ENCODE data around the gene ARSG. TPM values are rescaled to one million over a fixed set of nuclear protein-coding genes. Genes with fewer than 3 reads are reported as not detected.
A peak's percentile ranks its signal among the peaks of the same experiment; 100 is the strongest.

Gene ARSG
- polyA plus RNA-seq, 4 donors, result 3.6 to 6.7 (median 5.1) TPM

DNA sequence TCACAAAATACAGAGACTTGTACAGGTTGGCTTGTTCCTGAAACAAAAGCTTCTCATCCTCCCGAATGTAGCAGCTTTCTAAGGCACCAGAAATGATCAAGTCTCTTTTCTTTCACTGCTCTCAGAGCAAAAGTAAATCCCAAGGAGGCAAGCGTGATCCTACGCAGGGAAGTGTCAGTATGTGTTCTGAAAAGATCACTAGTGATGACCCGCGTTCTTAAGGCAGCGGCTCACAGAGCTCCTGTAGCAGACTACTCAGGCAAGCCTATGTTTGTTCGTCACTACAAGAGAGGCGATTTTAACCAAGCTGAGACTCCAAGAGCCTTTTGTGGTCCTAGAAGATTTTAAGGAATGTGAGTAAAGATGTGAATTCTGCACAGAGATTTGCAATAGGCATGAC, 131.5 kb downstream of the ARSG start:
- DNase-seq (ENCODE audit: low read depth in 4 of 4, low spot score in 3 of 4), result no peak

DNA sequence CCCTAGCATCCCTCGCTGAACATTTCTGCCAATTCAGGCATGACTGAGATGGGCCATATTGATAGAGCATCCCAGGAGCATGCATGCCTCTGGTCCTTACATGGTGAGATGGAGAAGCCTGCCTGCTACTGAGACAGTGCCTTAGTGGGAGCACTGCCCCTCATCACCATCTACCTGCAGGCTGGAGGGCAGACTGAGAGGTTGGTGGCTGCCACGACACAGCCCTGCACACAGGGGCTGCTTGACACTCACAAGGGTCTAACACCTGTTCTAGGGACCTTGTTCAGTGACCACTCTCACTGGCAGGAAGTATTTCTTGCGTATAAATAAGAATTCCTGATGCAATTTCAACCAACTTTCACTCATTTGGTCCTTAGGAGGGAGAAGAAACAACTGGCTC, 132.0 kb downstream of the ARSG start:
- DNase-seq (ENCODE audit: low read depth in 4 of 4, low spot score in 3 of 4), result no peak

GRCh38 chr17:68424203-68424602, 132.9 kb downstream of the ARSG start:
- no peak for DNase-seq (ENCODE audit: low read depth in 4 of 4, low spot score in 3 of 4)

DNA sequence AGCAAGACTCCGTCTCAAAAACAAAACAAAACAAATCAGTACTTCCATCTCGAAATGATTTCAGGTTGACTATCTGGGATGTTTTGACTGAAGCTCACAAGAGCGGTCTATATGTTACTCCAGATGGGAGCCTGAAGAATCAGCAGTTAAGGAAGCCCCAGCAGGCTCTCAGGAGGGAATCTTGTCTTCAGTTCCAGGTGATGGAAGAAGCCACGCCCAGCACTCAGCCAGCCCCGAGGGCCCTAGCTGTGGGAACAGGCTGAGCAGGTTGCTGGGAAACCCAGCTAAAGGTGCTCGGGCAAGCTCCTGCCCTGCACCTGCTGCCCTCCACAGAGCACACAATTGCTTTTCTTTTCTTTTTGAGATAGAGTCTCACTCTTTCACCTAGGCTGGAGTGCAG, 133.6 kb downstream of the ARSG start:
- no peak for DNase-seq (ENCODE audit: low read depth in 4 of 4, low spot score in 3 of 4)

DNA sequence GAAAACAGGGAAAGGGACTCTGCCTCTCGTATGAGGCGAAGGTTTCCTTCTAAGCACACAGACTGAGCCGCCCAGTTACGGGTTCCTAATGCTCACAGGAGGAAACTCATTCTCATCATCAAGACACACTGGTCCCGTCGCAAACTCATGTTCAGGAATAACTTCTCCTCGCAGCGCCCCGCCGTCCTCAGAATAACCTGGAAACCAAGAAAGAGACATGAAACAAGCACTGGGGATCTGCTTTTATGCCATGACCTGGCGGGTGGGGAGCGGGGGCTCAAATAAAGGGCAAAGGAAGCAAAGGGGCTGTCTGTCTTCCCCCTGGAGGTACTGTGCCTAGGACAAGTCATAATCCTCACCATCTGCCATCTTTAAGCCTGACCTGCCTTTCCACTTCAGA, 134.7 kb downstream of the ARSG start:
- DNase-seq (ENCODE audit: low read depth in 4 of 4, low spot score in 3 of 4), result no peak

DNA sequence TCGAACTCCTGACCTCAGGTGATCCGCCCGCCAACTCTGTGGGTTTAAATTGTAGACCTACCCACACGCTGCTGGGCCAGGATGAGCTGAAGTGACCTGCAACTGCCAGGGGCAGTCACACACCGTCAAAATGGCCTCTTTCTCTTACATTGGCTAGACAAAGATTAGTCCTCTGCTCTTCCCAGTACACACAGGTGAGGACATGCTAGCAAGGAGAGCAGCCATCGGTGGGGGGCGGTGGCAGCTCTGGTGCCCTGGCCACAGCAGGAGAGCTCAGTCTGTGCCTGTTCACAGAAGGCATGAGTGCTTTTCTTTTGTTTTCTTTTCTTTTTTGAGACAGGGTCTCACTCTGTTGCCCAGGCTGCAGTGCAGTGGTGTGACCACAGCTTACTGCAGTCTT, 136.3 kb downstream of the ARSG start:
- DNase-seq (ENCODE audit: low read depth in 4 of 4, low spot score in 3 of 4), result no peak

- DNase-seq (ENCODE audit: low read depth in 4 of 4, low spot score in 3 of 4), result no peak
Measured at GRCh38 chr17:68428498-68429172, 137.3 kb downstream of the ARSG start.

DNA sequence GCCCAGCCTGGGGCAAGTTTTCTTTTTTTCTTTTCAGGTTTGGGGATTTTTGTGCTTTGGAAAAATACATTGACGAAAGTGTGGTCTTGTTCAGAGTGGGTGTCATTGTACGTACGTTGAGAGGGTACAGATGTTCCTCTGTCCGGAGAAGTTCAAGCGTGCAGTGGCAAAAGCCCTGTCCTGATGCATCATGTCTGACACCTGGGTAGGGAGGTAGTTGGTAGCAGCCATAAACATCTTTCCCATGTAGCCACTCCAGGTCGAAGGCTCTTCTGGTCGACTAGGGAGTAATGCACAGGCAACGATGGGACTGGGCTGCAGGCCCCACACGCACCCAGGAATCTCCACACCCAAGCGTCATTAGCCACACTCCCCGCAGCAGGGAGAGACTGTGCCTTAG, 138.6 kb downstream of the ARSG start:
- DNase-seq (ENCODE audit: low read depth in 4 of 4, low spot score in 3 of 4), result no peak

DNA sequence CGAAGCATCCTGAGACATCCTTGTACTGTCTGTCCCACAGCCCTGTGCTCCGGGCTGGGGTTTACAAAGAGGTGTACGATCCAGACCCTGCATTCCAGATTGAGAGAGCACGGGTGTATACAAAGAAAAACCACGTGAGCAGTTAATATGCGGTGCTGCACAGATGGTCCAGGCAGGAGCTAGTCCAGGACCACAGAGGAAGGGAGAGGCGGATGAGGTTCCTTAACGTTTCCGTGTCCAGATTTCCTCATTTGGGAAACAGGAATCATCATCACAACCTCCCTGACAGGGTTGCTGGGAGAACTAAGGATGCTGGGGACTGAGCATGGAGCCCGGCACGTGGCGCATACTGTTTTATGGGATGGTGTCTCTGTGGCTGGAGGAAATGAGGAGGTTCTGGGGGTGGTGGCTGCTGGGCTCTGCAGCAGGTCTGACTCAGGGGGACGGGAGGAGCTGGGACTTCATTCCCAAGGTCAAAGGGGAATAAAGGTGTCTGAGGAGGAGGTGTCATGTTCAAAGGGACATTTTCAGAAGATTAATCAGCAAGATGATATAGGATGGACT, 139.8 kb downstream of the ARSG start:
- DNase-seq (ENCODE audit: low read depth in 4 of 4, low spot score in 3 of 4), result no peak

DNA sequence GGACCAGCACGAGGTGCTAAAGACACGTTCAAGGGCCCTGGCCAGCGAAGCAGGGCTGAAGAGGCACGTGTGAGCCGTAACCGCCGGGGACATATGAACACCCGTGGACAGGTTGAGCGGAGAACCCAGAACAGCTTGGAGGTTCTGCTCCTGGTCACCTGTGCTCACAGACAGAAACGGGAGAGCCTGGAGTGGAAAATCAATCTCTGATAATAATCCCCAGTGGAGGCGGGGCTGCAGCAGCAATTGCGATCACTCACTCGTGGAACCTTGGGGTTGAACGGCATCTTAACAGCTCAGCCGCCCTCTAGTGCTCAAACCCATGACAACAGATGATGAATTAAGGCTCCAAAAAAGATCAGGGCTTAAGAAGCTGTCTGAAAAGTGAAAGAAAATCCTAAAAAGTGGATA, 140.4 kb downstream of the ARSG start:
- peak in 1 of 4 donors; percentile 43 for DNase-seq (ENCODE audit: low read depth in 4 of 4, low spot score in 3 of 4)

GRCh38 chr17:68432086-68432864, 141.0 kb downstream of the ARSG start:
- no peak for DNase-seq (ENCODE audit: low read depth in 4 of 4, low spot score in 3 of 4)

- DNase-seq (ENCODE audit: low read depth in 4 of 4, low spot score in 3 of 4), result no peak
Measured at GRCh38 chr17:68433211-68433610, 141.9 kb downstream of the ARSG start.

DNA sequence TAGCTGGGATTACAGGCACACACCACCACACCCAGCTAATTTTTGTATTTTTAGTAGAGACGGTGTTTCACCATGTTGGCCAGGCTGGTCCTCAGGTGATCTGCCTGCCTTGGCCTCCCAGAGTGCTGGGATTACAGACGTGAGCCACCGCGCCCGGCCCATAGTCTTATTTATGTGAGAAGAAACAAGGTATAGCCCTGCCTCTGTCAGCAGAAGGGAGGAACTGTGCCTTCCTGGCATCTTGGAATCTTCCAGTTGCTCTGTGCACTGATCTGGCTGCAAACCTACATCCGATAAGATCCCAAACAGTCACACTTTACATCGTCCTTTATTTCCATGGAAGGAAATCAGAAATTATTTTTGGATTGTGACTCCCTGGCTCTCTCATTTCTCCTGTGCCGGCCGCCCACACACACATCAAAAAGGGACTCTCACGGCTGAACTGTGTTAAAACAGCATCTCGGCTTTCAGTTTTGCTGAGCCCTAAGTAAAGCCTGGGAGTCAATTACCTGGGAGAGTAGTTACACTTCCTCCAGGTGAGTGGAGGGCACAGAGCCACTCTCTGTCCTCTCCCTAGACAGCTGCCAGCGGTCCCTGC, 142.7 kb downstream of the ARSG start:
- DNase-seq (ENCODE audit: low read depth in 4 of 4, low spot score in 3 of 4), result no peak

- no peak for DNase-seq (ENCODE audit: low read depth in 4 of 4, low spot score in 3 of 4)
Measured at GRCh38 chr17:68435361-68435760, 144.1 kb downstream of the ARSG start.

GRCh38 chr17:68435876-68436842, 144.9 kb downstream of the ARSG start:
- DNase-seq (ENCODE audit: low read depth in 4 of 4, low spot score in 3 of 4), result peak in 2 of 4 donors; percentile 56 to 58

DNA sequence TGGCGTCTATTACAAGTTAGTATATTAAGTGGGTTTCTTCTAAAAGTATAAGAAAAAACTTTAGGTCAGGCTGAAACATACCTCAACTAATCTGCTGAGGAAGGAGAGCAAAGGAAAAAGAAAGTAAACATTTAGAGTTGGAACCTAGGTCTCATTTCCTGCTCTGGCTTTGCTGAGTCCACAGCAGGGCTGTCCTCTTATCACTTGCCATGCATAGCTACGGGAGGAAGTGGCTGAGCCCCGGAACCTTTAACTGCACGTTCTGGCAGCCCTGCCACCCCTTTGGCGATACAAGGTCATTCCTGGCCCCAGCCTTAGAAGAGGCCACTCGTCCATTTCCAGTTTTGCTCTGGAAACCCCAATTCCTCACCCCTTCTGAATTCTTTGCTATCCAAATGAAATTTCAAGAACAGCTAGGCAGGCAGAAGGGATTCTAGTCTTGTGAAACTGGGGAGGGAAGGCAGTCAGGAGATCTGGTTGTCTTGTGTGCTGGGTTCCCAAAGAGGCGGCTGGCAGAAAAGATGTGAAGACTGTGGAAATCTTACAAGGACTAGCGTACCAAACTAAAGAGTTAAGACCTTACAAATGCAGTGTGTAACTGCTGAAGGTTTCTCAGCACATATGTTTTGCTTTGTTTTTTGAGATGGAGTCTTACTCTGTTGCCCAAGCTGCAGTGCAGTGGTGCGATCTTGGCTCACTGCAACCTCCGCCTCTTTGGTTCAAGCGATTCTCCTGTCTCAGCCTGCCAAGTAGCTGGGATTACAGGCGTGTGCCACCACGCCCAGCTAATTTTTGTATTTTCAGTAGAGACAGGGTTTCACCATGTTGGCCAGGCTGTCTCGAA, 146.9 kb downstream of the ARSG start:
- no peak for DNase-seq (ENCODE audit: low read depth in 4 of 4, low spot score in 3 of 4)

- DNase-seq (ENCODE audit: low read depth in 4 of 4, low spot score in 3 of 4), result no peak
Measured at GRCh38 chr17:68439656-68440290, 148.5 kb downstream of the ARSG start.

GRCh38 chr17:68440526-68440925, 149.2 kb downstream of the ARSG start:
- DNase-seq (ENCODE audit: low read depth in 4 of 4, low spot score in 3 of 4), result no peak

Measured in right renal pelvis (tissue), 4 donors.